Mucosa of descending colon (tissue), 3 donors: ENCODE results near the gene STYK1. TPM values are rescaled to one million over a fixed set of nuclear protein-coding genes. Genes with fewer than 3 reads are reported as not detected.

Experiments
- ATAC-seq: fragments of 200-7000 bp; cut with Tn5 transposase; one replicate; pipeline ENCODE4 v1.9.1; 2020; ENCODE audit warnings: mild to moderate bottlenecking, moderate library complexity
- DNase-seq, 3 donors: peaks; one replicate each; pipeline ENCODE4 v3.0.0-alpha.2; 2020
- H3K36me3 ChIP-seq: fragments of 200-600 bp; one replicate; pipeline ENCODE4 v1.8.0; 2021; ENCODE audit warnings: low read depth, mild to moderate bottlenecking
- H3K4me1 ChIP-seq: fragments of 200-600 bp; one replicate; pipeline ENCODE4 v1.8.0; 2021; ENCODE audit warnings: low read depth, mild to moderate bottlenecking
- H3K4me3 ChIP-seq: fragments of 200-600 bp; one replicate; pipeline ENCODE4 v1.8.0; 2021; ENCODE audit warnings: mild to moderate bottlenecking
- H3K9me3 ChIP-seq: fragments of 200-600 bp; one replicate; pipeline ENCODE4 v1.8.0; 2021; ENCODE audit warnings: mild to moderate bottlenecking
- CTCF ChIP-seq: fragments of 200-600 bp; IDR thresholded peaks from one replicate; pipeline ENCODE4 v1.8.0; 2022; ENCODE audit warnings: antibody characterized with exemption, mild to moderate bottlenecking
- intact Hi-C, 2 donors: fragments of 100-400 bp; cut with DNase I in 1 of 2; cut with micrococcal nuclease in 1 of 2; formaldehyde crosslinking; loops; one replicate each; pipeline versions ENCODE4 v1.11.0 to v1.11.1; 2022; cut with DNase I, micrococcal nuclease
- total RNA-seq, 3 donors: library from RNA; stranded (reverse); fragmentation: NEBNext Ultra II Directional in 2 of 3; extraction: Animal tissue kit (Norgen Biotek cat#: 25700) in 2 of 3; gene quantifications; one replicate each; pipeline versions ENCODE4 v1.2.1 to v1.2.4, GENCODE V29; 2021 to 2023
- donor health status: DM: no; HTN: no; CAD: no; lungs with moderate emphysema.
- donor health status: DM: no; HTN: no; CAD: no.
- donor health status: DM: no; HTN: yes; CAD: no.

The STYK1 gene
- total RNA-seq, 3 donors from 2014 or later = 19.9 to 37.6 (median 28.0) TPM

- Histone ChIP-seq H3K4me3 (no peak overlapping the region), H3K9me3 (no peaks in the 10 kb centered on the region), H3K36me3 (no peaks in the 10 kb centered on the region), H3K4me1 (peaks cover 36% of the 10 kb centered on the region)
- no peak for TF ChIP-seq CTCF
- DNase-seq (no peak), ATAC-seq (no peak)
- intact Hi-C loops = no loop called here
These were observed 42.4 kb upstream of the STYK1 start for GRCh38 chr12:10716277-10716676.

DNA sequence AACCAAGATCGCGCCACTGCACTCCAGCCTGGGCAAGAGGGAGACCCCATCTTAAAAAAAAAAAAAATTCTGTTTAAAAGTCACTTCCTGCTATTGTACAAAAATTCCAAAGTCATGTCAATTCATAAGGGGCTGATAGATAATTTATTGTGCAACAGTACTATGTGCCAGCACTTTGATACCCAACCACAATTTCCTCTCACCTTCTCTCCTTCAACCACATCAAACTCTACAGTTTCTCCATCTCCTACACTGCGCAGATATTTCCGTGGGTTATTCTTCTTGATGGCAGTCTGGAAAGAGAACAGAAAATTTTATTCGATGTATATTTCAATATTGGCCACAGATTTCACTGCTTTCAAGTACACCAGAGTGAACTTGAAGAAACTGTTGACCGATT is 41.6 kb upstream of the STYK1 start:
- H3K4me3 ChIP-seq = no peak overlapping the region
- DNase-seq (no peak), ATAC-seq (no peak)
- intact Hi-C loops = no loop called here
- no peaks in the 10 kb centered on the region for H3K9me3 ChIP-seq
- H3K36me3 ChIP-seq = no peaks in the 10 kb centered on the region
- TF ChIP-seq CTCF = no peak
- H3K4me1 ChIP-seq = peaks cover 28% of the 10 kb centered on the region

GRCh38 chr12:10709808-10710207 is 36.0 kb upstream of the STYK1 start:
- H3K9me3 ChIP-seq = no peaks in the 10 kb centered on the region
- ATAC-seq = no peak

GRCh38 chr12:10708862-10709261 is 35.0 kb upstream of the STYK1 start:
- ATAC-seq (no peak), DNase-seq (no peak)
- Histone ChIP-seq H3K36me3 (no peaks in the 10 kb centered on the region), H3K4me3 (no peak overlapping the region), H3K4me1 (no peaks in the 10 kb centered on the region), H3K9me3 (no peaks in the 10 kb centered on the region)
- TF ChIP-seq CTCF = no peak
- intact Hi-C loops = no loop called here

More at GRCh38 chr12:10709808-10710207, 36.0 kb upstream of the STYK1 start:
- no peak for TF ChIP-seq CTCF
- intact Hi-C loops = no loop called here
- Histone ChIP-seq H3K36me3 (no peaks in the 10 kb centered on the region), H3K4me3 (no peak overlapping the region), H3K4me1 (no peaks in the 10 kb centered on the region)
- peak in 1 of 3 donors; percentile 24 for DNase-seq

- H3K4me3 ChIP-seq = no peak overlapping the region
- H3K4me1 ChIP-seq = no peaks in the 10 kb centered on the region
- no peaks in the 10 kb centered on the region for H3K36me3 ChIP-seq
- H3K9me3 ChIP-seq = no peaks in the 10 kb centered on the region
- DNase-seq (no peak), ATAC-seq (no peak)
- no peak for TF ChIP-seq CTCF
- intact Hi-C loops = no loop called here
These were observed 31.8 kb upstream of the STYK1 start for GRCh38 chr12:10705655-10706054.

DNA sequence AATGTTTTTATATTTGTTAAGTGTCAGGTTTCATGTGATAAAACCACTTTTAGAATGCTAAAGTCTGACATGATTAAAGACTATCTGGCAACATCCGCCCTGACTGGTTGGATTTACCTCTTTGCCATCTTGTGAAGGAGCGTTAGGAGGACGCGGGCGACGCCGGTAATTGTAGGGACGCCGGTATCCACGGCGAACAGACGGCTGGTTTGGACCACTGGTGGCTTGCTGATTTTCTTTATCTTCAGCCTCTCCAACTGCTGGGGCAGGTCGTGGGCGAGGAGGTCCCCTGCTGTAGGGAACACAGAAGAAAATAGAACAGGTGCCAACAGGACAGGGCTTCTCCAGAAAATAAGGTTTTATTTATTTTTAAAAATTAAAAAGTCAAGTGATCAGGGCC is 28.0 kb upstream of the STYK1 start:
- intact Hi-C loops = no loop called here
- Histone ChIP-seq H3K4me3 (no peak overlapping the region), H3K4me1 (no peaks in the 10 kb centered on the region), H3K36me3 (no peaks in the 10 kb centered on the region), H3K9me3 (no peaks in the 10 kb centered on the region)
- TF ChIP-seq CTCF = no peak
- DNase-seq (no peak), ATAC-seq (no peak)
